NCI-H526 treated with DMSO at 0.1 percent for 48 hours (cell line): ENCODE measurements around the gene NKAIN1.
"Not testable (repeated sequence)": the region's sequence is repeated elsewhere in the genome, so short reads cannot be mapped to it uniquely, and the experiment has no call there.

ENCODE experiments used
- DNase-seq: peaks from one replicate; lab custom pipeline; 2025; lab: John Stamatoyannopoulos, UW

The NKAIN1 gene

GRCh38 chr1:31152181-31152795 is 87.4 kb downstream of the NKAIN1 start:
- DNase-seq: no peak

DNA sequence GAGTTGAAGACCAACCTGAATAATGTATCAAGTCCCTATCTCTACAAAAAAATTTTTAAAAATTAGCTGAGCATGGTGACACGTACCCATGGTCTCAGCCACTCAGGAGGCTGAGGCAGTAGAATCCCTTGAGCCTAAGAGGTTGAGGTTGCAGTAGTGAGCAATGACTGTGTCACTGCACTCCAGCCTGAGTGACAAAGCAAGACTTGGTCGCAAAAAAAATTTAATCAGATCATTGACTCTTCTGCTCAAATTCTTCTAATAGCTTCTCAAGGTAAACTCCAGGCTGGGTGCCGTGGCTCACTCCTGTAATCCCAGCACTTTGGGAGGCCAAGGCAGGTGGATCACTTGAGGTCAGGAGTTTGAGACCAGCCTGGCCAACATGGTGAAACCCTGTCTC is 88.3 kb downstream of the NKAIN1 start:
- no peak for DNase-seq

DNA sequence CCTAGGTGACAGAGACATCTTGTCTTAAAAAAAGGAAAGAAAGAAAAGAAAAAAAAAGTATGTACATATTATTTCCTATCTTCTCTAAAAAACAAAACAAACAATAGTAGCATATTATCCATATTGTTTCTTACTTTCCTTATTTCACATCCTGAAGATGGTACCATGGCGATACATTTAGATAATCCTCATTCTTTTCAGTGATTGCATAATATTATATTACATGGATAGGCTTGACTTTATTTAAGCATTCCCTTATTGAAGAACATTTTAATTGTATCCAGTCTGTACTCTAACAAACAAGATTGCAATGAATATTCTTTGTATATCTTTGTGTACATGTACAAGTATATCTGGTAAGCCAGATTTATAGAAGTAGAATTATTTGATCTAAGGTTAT is 91.3 kb downstream of the NKAIN1 start:
- DNase-seq: no peak

- DNase-seq: no peak
Observed at GRCh38 chr1:31145648-31146047, 94.0 kb downstream of the NKAIN1 start.

GRCh38 chr1:31144442-31144841 is 95.2 kb downstream of the NKAIN1 start:
- DNase-seq: no peak

DNA sequence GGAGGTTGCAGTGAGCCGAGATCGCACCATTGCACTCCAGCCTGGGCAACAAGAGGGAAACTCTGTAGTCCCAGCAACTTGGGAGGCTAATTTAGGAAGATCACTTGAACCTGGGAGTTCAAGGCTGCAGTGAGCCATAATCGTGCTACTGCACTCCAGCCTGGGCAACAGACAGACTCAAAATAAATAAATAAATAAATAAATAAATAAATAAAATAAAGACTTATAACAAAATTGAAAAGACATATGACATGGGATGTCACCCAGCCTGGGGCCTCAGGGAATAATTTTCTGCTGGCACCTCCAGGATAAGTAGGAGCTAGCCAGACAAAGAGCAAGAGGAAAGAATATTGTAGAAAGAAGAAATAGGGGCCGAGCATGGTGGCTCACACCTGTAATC is 96.2 kb downstream of the NKAIN1 start:
- no peak for DNase-seq

DNA sequence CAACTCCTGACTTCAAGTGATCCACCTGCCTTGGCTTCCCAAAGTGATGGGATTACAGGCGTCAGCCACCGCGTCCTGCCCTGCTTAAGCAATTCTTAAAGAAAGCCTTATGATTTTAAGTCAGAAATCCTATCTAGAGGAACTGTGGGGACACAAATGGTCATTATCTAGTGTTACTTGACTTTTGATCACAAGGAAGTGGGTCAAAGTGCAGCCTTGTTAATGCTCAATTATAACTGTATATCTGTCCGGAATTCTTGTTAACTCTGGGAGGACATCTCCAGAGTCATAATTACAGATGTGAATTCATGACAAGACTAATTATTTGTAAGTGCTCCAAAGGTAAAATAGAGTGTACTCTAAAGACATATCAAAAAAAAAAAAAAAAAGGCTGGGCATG is 97.3 kb downstream of the NKAIN1 start:
- no peak for DNase-seq

- DNase-seq: no peak
Observed at GRCh38 chr1:31140299-31140698, 99.4 kb downstream of the NKAIN1 start.

GRCh38 chr1:31138797-31139521 is 100.7 kb downstream of the NKAIN1 start:
- not testable (repeated sequence) for DNase-seq

DNA sequence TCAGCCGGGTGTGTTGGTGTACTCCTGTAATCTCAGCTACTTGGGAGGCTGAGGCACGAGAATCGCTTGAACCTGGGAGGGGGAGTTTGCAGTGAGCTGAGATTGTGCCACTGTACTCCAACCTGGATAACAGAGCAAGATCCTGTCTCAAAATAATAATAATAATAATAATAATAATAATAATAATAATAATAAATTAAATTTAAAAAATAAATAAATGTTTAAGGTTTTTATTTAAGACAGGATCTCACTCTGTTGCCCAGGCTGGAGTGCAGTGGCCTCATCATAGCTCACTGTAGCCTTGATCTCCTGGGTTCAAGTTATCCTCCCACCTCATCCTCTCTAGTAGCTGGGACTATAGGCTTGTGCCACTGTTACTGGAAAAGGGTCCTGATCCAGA is 101.8 kb downstream of the NKAIN1 start:
- not testable (repeated sequence) for DNase-seq

DNA sequence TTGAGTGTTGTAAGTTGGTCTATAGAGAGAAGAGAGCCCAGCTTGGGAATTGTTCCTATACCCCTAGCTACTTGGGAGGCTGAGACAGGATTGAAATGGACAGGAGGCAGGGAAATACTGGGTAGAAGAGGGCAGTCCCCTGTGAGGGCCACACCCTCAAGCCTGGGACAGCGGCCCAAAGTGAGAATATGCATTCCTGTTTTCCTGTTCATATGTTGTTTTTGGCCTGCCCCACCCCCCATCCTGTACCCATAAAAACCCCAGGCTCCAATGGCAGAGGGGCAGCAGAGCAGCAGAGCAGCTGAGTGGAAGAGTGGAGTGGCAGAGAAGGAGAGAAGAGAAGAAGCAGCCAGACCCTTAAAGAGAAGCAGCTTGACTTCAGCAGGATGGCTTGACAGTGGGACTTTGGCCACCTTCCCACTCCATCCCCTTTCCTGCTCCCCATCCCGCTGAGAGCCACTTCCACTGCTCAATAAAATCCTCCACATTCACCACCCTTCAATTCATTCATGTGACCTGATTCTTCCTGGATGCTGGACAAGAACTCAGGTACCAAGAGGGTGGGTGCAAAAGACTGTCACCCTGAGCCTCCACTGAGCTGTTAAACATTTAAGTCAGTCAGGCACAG is 103.6 kb downstream of the NKAIN1 start:
- no peak for DNase-seq

DNA sequence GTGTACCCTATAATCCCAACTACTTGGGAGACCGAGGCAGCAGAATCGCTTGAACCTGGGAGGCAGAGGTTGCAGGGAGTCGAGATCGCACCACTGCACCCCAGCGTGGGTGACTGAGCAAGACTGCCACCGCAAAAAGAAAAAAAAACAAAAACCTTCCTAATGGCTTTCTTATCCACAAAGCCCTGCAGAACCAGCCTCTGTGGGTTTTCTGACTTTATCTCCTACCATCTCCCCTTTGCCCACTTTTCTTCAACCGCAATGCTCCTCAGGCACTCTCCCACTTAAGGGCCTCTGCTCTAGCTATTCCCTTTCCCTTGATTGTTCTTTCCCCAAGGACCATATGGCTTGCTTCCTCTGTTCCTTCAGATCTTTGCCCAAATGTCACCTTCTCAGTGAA is 106.3 kb downstream of the NKAIN1 start:
- DNase-seq: no peak
